Naive thymus-derived CD4-positive, alpha-beta T cell (primary cell): ENCODE results near the gene RAB22A. TPM values are rescaled to one million over a fixed set of nuclear protein-coding genes. Genes with fewer than 3 reads are reported as not detected.

Experiments used
- ATAC-seq: fragments of 150-1000 bp; cut with Tn5 transposase; 2 replicates; pipeline ENCODE4 v1.10.0; 2021; ENCODE audit warnings: mild to moderate bottlenecking, moderate library complexity
- CTCF ChIA-PET: fragments of 350-600 bp; sonication (Branson Sonifier 250); formaldehyde crosslinking; loops from one replicate; lab custom pipeline; 2021; ENCODE audit warnings: antibody characterized with exemption; lab: Charles Lee
- POLR2A ChIA-PET: fragments of 350-600 bp; sonication (Branson Sonifier 250); formaldehyde crosslinking; loops from one replicate; lab custom pipeline; 2021; ENCODE audit warnings: antibody characterized with exemption, inconsistent platforms; lab: Charles Lee
- DNase-seq, 9 donors: peaks; one replicate each; pipeline versions ENCODE4 v3.0.0 to v3.0.0-alpha.2; 2020 to 2022; ENCODE audit warnings: mixed read lengths in 1 of 9
- H3K27ac ChIP-seq: one replicate; pipeline ENCODE4 v1.7.0; 2013; ENCODE audit warnings: mild to moderate bottlenecking, low read depth, low read length, moderate library complexity
- H3K27me3 ChIP-seq, 2 donors: one replicate each; pipeline ENCODE4 v1.7.0; 2013; ENCODE audit warnings: low read length in 2 of 2, mild to moderate bottlenecking in 2 of 2, moderate library complexity in 2 of 2; ENCODE audit not compliant: control insufficient read depth in 2 of 2, insufficient read depth in 2 of 2
- H3K36me3 ChIP-seq, 3 experiments: 1 replicate in 2 of 3; 2 replicates in 1 of 3; pipeline ENCODE4 v1.7.0; 2013; ENCODE audit warnings: low read length in 3 of 3, mild to moderate bottlenecking in 3 of 3, moderate library complexity in 1 of 3; ENCODE audit not compliant: insufficient read depth in 3 of 3, control insufficient read depth in 2 of 3
- H3K4me1 ChIP-seq, 2 donors: one replicate each; pipeline ENCODE4 v1.7.0; 2013; ENCODE audit warnings: low read length in 2 of 2, mild to moderate bottlenecking in 2 of 2, moderate library complexity in 1 of 2; ENCODE audit not compliant: control insufficient read depth in 2 of 2, insufficient read depth in 2 of 2
- H3K4me3 ChIP-seq: 2 replicates; pipeline ENCODE4 v1.7.0; 2013; ENCODE audit warnings: mild to moderate bottlenecking, low read length
- H3K9me3 ChIP-seq, 3 experiments: 1 replicate in 2 of 3; 2 replicates in 1 of 3; pipeline ENCODE4 v1.7.0; 2013; ENCODE audit warnings: low read length in 3 of 3; ENCODE audit not compliant: control insufficient read depth in 2 of 3
- H3K27ac Mint-ChIP-seq, 9 donors: one replicate each; pipeline ENCODE4 v1.8.0; 2020 to 2022; ENCODE audit warnings: mixed read lengths in 9 of 9, mild to moderate bottlenecking in 8 of 9, moderate library complexity in 5 of 9, inconsistent platforms in 2 of 9
- H3K27me3 Mint-ChIP-seq, 5 donors: one replicate each; pipeline ENCODE4 v1.8.0; 2021 to 2022; ENCODE audit warnings: mixed read lengths in 5 of 5, mild to moderate bottlenecking in 1 of 5
- H3K36me3 Mint-ChIP-seq, 5 donors: one replicate each; pipeline ENCODE4 v1.8.0; 2020 to 2022; ENCODE audit warnings: mixed read lengths in 5 of 5, mild to moderate bottlenecking in 3 of 5, inconsistent platforms in 1 of 5
- H3K4me1 Mint-ChIP-seq, 7 donors: one replicate each; pipeline ENCODE4 v1.8.0; 2020 to 2022; ENCODE audit warnings: mixed read lengths in 7 of 7, mild to moderate bottlenecking in 3 of 7, inconsistent platforms in 1 of 7
- H3K4me3 Mint-ChIP-seq, 10 donors: one replicate each; pipeline ENCODE4 v1.8.0; 2020 to 2022; ENCODE audit warnings: mild to moderate bottlenecking in 10 of 10, mixed read lengths in 10 of 10, moderate library complexity in 6 of 10, inconsistent platforms in 2 of 10
- H3K9me3 Mint-ChIP-seq, 11 donors: one replicate each; pipeline ENCODE4 v1.8.0; 2020 to 2022; ENCODE audit warnings: mixed read lengths in 11 of 11, mild to moderate bottlenecking in 4 of 11, inconsistent platforms in 1 of 11, moderate library complexity in 1 of 11
- intact Hi-C, 2 donors: fragments of 100-400 bp; cut with micrococcal nuclease; formaldehyde crosslinking; loops; one replicate each; pipeline ENCODE4 v1.15.1; 2023
- polyA plus RNA-seq, 2 donors: library from polyadenylated mRNA; unstranded; fragments of 300-500 nt; fragmentation: Illumina TruSeq; gene quantifications; one replicate each; pipeline ENCODE4 v1.2.3, GENCODE V29; 2021
- total RNA-seq, 6 experiments: library from RNA in 5 of 6; stranded (reverse) in 5 of 6; gene quantifications; 1 replicate in 5 of 6; 2 replicates in 1 of 6; pipeline ENCODE4 v1.2.3 and lab custom pipeline; 2021 to 2026

Gene RAB22A
- total and polyA plus RNA-seq, 7 experiments from 2014 or later, result 10.4 to 24.7 (median 17.8) TPM

- intact Hi-C loops, result loop anchor here (2.0 to 10.0 kb wide), 14 partner anchors 41 to 1949 kb away; partner anchors contain the start of genes ATP5F1E (in 1 of the 2), FAM210B (in 1 of the 2), FAM217B (in 1 of the 2) and GNAS (in 1 of the 2)
- Mint-ChIP-seq H3K36me3 (peaks cover 1 to 22% (median 10%) of the 10 kb centered on the region in 5 donors), H3K27ac (peak overlapping the region; percentile 92 to 99 (median 97)), H3K27me3 (no peaks in the 10 kb centered on the region), H3K9me3 (peaks cover 0 to 2% (median 0%) of the 10 kb centered on the region in 11 donors), H3K4me1 (peaks cover 20 to 79% (median 61%) of the 10 kb centered on the region in 7 donors), H3K4me3 (peak overlapping the region; percentile 70 to 89 (median 76))
- ATAC-seq, result no peak
- peaks cover 0 to 10% (median 0%) of the 10 kb centered on the region in 3 experiments for H3K36me3 ChIP-seq
- peak overlapping the region; percentile 83 for H3K27ac ChIP-seq
- H3K4me1 ChIP-seq, result peaks cover 38 to 56% of the 10 kb centered on the region in 2 donors
- CTCF ChIA-PET, result interaction anchor here (0.6 kb wide), 1 partner anchor 916 kb away, joined by 3 read pairs; no protein-coding TSS in a partner anchor
- H3K27me3 ChIP-seq, result no peaks in the 10 kb centered on the region
- H3K9me3 ChIP-seq, result no peaks in the 10 kb centered on the region
- POLR2A ChIA-PET, result interaction anchor here (1.1 to 3.5 kb wide), 3 partner anchors 56 to 724 kb away, joined by 3 to 16 read pairs (median 5); partner anchors contain the start of genes ATP5F1E and VAPB
- H3K4me3 ChIP-seq, result peak overlapping the region; percentile 52
- peak in 5 of 9 donors; percentile 16 to 41 (median 25) for DNase-seq
These were observed 1.2 kb upstream of the RAB22A start for GRCh38 chr20:58308290-58308679.

GRCh38 chr20:58308680-58309527 lies 611 bp upstream of the RAB22A start:
- Mint-ChIP-seq H3K27me3 (no peaks in the 10 kb centered on the region), H3K36me3 (peaks cover 5 to 23% (median 14%) of the 10 kb centered on the region in 5 donors), H3K9me3 (peaks cover 0 to 2% (median 0%) of the 10 kb centered on the region in 11 donors), H3K27ac (peak overlapping the region; percentile 92 to 99 (median 97)), H3K4me1 (peaks cover 26 to 81% (median 61%) of the 10 kb centered on the region in 7 donors), H3K4me3 (peak overlapping the region; percentile 70 to 89 (median 76))
- DNase-seq (peak in 8 of 9 donors; percentile 64 to 81 (median 68)), ATAC-seq (no peak)
- H3K4me1 ChIP-seq, result peaks cover 38 to 62% of the 10 kb centered on the region in 2 donors
- H3K36me3 ChIP-seq, result peaks cover 0 to 16% (median 0%) of the 10 kb centered on the region in 3 experiments
- H3K27me3 ChIP-seq, result no peaks in the 10 kb centered on the region
- peak overlapping the region; percentile 83 for H3K27ac ChIP-seq
- ChIA-PET POLR2A (interaction anchor here (0.6 to 3.5 kb wide), 7 partner anchors 46 to 723 kb away, joined by 3 to 16 read pairs (median 4); partner anchors contain the start of genes ATP5F1E and VAPB), CTCF (interaction anchor here (0.6 kb wide), 1 partner anchor 917 kb away, joined by 3 read pairs; no protein-coding TSS in a partner anchor)
- H3K9me3 ChIP-seq, result no peaks in the 10 kb centered on the region
- peak overlapping the region; percentile 52 for H3K4me3 ChIP-seq
- intact Hi-C loops, result loop anchor here (1.0 to 10.0 kb wide), 18 partner anchors 42 to 1950 kb away; partner anchors contain the start of genes VAPB (in 2 of the 2), ATP5F1E (in 1 of the 2), FAM210B (in 1 of the 2) and FAM217B (in 1 of the 2)

DNA sequence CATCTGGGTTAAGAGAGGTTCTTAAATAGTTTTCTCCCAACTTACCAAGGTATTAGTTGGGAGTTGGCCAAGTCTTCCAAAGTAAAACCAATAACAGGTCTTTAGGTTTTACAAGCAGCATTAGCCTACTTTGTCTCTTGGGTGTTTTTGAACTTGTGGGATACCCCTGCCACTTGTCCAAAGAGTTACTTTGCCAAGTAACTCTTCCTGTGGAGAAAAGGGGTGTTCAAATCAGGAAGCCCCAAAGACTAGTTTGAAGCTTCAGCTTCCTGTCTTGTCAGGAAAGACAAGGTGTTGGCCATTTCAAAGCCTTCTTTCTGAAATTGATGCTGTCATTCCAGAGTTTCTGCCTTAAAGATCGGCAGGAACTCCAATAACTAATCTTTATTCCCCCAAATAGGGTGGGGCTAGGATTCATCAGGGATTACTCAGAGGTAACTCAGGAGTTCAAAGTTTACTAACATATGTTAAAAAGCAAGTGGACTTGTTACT lies 822 bp downstream of the RAB22A start:
- ATAC-seq (no peak), DNase-seq (peak in 2 of 9 donors; percentile 16 to 22)
- peak overlapping the region; percentile 73 to 97 (median 89) for H3K27ac Mint-ChIP-seq
- H3K4me3 Mint-ChIP-seq, result peak overlapping the region; percentile 81 to 97 (median 92)
- peaks cover 8 to 21% (median 16%) of the 10 kb centered on the region in 5 donors for H3K36me3 Mint-ChIP-seq
- peaks cover 0 to 2% (median 0%) of the 10 kb centered on the region in 11 donors for H3K9me3 Mint-ChIP-seq
- CTCF ChIA-PET, result no interaction called here
- no peaks in the 10 kb centered on the region for H3K9me3 ChIP-seq
- H3K36me3 ChIP-seq, result peaks cover 0 to 28% (median 0%) of the 10 kb centered on the region in 3 experiments
- H3K4me1 Mint-ChIP-seq, result peaks cover 24 to 84% (median 67%) of the 10 kb centered on the region in 7 donors
- peaks cover 38 to 72% of the 10 kb centered on the region in 2 donors for H3K4me1 ChIP-seq
- peak overlapping the region; percentile 78 for H3K4me3 ChIP-seq
- intact Hi-C loops, result no loop called here
- peak overlapping the region; percentile 99 for H3K27ac ChIP-seq
- H3K27me3 ChIP-seq, result no peaks in the 10 kb centered on the region
- POLR2A ChIA-PET, result interaction anchor here (0.6 to 1.6 kb wide), 6 partner anchors 9 to 912 kb away, joined by 3 to 10 read pairs (median 3); partner anchors contain the start of genes ATP5F1E and VAPB
- H3K27me3 Mint-ChIP-seq, result no peaks in the 10 kb centered on the region

- Mint-ChIP-seq H3K27me3 (no peaks in the 10 kb centered on the region), H3K4me3 (peak overlapping the region in 7 of 10 donors; percentile 11 to 51 (median 35)), H3K27ac (peak overlapping the region in 4 of 9 donors; percentile 6 to 83 (median 52)), H3K9me3 (peaks cover 0 to 6% (median 0%) of the 10 kb centered on the region in 11 donors), H3K4me1 (peaks cover 27 to 80% (median 68%) of the 10 kb centered on the region in 7 donors), H3K36me3 (peaks cover 14 to 39% (median 29%) of the 10 kb centered on the region in 5 donors)
- DNase-seq (no peak), ATAC-seq (no peak)
- intact Hi-C loops, result no loop called here
- Histone ChIP-seq H3K9me3 (no peaks in the 10 kb centered on the region), H3K27ac (no peak overlapping the region), H3K4me3 (no peak overlapping the region), H3K36me3 (peaks cover 0 to 45% (median 0%) of the 10 kb centered on the region in 3 experiments), H3K4me1 (peaks cover 21 to 55% of the 10 kb centered on the region in 2 donors), H3K27me3 (no peaks in the 10 kb centered on the region)
- ChIA-PET CTCF (interaction anchor here (1.3 kb wide), 1 partner anchor 9 kb away, joined by 3 read pairs; no protein-coding TSS in a partner anchor), POLR2A (interaction anchor here (1.1 to 1.8 kb wide), 2 partner anchors 69 to 76 kb away, joined by 4 to 5 read pairs; partner anchors contain the start of gene VAPB)
These were observed 3.3 kb downstream of the RAB22A start for GRCh38 chr20:58312836-58313235.

DNA sequence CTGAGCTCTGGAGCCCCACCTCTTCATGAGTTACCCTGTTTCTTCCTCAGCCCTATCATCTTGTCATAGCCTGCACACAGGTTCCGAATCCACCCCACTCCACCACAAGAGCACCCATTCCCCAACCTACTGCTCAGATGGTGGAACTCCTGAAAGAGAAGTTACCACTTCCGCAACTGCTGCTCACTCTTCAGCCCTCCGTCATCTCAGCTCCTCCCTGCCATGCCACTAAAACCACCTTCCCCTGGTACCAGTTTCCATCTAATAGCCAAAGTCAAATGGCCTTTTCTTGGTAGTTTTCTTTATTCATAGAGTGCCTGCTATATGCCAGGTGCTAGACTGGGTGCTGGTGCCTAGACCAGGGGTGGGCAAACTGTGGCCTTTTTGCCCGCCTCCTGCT lies 3.9 kb downstream of the RAB22A start:
- intact Hi-C loops, result no loop called here
- Mint-ChIP-seq H3K4me3 (peak overlapping the region in 9 of 10 donors; percentile 11 to 69 (median 44)), H3K9me3 (peaks cover 0 to 6% (median 0%) of the 10 kb centered on the region in 11 donors), H3K27me3 (no peaks in the 10 kb centered on the region), H3K36me3 (peaks cover 14 to 40% (median 29%) of the 10 kb centered on the region in 5 donors), H3K27ac (peak overlapping the region in 6 of 9 donors; percentile 6 to 87 (median 56)), H3K4me1 (peaks cover 27 to 75% (median 63%) of the 10 kb centered on the region in 7 donors)
- no peak overlapping the region for H3K4me3 ChIP-seq
- CTCF ChIA-PET, result no interaction called here
- ATAC-seq (no peak), DNase-seq (no peak)
- H3K4me1 ChIP-seq, result peaks cover 16 to 50% of the 10 kb centered on the region in 2 donors
- POLR2A ChIA-PET, result interaction anchor here (1.8 kb wide), 1 partner anchor 76 kb away, joined by 4 read pairs; the partner anchor contains the start of gene VAPB
- peaks cover 0 to 45% (median 0%) of the 10 kb centered on the region in 3 experiments for H3K36me3 ChIP-seq
- H3K9me3 ChIP-seq, result no peaks in the 10 kb centered on the region
- H3K27ac ChIP-seq, result no peak overlapping the region
- H3K27me3 ChIP-seq, result no peaks in the 10 kb centered on the region
